GM18861 (cell line): ENCODE results near the gene PPP1R14D.

Experiments
- ATAC-seq: cut with Tn5 transposase; IDR thresholded peaks from one replicate; pipeline ENCODE4 v1.9.1; 2021; ENCODE audit not compliant: unreplicated experiment

PPP1R14D gene

GRCh38 chr15:40853241-40853890 is 24.9 kb upstream of the PPP1R14D start:
- ATAC-seq, result no peak

- ATAC-seq, result no peak
Observed at GRCh38 chr15:40852529-40852928, 24.0 kb upstream of the PPP1R14D start.

DNA sequence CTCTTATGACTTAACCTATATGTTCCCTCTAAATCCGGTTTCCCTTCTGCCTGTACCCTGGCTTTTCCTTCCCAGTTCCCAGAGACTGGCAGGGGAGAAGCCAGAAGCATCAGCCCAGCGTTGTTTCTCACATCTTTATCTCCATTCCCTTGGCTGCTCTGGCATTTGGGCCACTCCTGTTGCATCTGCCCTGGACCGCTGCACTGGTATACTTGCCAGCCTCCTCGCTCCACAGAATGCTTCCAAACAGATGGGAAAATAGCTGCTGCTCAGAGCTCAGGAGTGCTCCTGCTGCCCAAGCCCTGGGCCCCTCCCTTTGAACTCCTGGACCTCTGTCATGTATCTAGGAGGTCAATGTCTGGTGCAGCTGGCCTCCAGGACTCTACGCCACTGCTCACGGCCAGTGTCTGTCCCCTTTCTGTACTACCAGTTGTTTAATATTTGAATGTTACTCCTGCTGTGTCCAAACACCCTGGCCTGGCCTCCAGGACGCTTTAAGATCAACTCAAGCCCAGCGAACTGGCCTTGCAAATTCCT is 22.1 kb upstream of the PPP1R14D start:
- no peak for ATAC-seq

DNA sequence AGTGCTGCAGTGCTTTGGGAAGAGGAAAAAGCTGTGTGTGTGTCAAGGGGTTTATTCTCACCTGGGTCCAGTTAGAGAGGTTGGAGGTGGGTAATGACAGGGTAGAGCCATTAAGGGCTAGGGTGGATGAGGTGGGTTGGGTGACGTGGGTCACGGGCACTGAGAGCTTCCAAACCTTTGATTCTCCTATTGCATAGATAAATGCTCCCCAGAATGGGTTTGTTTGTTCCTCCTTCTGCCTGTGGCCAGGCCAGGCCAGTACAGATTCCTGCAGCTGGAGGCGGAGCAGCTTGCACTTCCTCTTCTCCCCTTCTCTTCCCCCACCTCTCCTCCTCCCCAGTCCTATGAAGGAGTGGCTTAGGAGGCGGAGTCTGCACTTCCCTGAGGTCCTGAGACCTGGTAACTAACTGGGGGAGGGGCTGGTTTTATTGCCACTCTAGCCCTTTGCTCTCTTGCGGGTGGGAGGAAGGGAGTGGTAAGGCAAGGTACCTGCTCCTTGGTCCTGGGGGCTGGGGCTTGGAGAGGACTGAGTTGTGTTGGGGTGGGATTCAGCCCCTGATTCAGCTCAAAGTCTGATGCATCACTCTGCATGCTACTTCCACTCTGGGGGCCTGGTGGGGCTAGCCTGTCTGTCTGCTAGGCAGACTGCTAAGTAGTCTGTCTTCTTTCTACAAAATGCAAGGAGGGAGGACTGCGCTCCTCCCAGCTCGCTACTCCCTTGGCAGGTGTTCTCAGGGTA is 18.9 kb upstream of the PPP1R14D start:
- no peak for ATAC-seq

DNA sequence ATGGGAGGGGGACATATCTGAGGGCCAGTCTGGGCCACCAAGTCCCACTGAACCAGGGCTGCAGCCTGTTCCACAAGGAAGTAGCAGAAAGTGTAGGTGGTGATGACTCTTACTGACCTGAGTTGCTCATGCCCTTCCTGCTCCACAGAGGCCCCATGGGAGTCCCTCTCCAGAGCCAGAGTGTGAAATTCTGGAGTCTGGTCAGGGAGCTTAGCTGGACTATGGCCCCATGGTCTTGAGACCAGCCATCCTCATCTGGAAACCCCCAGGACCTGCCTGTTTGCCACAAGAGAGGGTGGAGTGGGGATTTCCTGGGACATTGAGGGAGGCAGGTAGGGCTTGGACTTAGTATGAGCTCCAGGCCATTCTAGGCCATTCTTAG is 18.3 kb upstream of the PPP1R14D start:
- no peak for ATAC-seq

GRCh38 chr15:40845511-40846284 is 17.2 kb upstream of the PPP1R14D start:
- ATAC-seq, result no peak

- ATAC-seq, result no peak
Observed at GRCh38 chr15:40845036-40845435, 16.5 kb upstream of the PPP1R14D start.

DNA sequence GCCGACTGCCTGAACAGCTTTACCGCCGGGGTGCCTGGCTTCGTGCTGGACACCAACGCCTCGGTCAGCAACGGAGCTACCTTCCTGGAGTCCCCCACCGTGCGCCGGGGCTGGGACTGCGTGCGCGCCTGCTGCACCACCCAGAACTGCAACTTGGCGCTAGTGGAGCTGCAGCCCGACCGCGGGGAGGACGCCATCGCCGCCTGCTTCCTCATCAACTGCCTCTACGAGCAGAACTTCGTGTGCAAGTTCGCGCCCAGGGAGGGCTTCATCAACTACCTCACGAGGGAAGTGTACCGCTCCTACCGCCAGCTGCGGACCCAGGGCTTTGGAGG is 16.2 kb upstream of the PPP1R14D start:
- no peak for ATAC-seq

- no peak for ATAC-seq
Observed at GRCh38 chr15:40843885-40844695, 15.6 kb upstream of the PPP1R14D start, which contains the start of gene SPINT1. TSS of gene SPINT1 (plus strand) at chr15:40844048. CDS start at chr15:40844555, 507 bp downstream.

DNA sequence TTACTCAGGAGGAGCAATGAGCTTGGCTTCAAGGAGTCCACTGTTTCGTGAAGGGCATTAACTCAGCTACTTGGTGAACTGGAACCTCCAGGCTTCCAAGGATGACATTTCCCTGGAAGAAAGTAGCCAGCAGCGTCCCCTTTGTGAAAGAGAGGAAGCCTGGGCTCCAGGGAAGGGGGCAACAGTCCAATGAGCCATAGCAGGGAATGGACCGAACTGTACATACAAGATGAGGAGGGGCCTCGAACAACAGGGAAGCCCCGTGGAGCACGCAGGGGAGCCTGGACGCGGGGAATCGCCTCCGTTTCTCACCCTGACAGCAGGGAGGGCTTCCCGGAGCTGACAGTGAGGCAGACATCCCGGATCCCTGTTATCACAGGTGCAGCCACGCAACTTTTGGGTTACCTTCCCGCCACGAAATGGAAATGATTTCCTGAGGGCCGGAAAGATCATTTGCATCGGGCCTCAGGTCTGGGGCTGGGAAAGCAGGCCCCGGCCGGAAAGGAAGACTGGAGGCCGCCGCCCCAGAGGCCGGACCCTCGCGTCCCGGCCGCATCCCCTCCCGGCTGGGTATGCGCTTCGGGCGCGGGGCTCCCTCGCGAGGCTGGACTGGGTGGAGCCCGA is 14.9 kb upstream of the PPP1R14D start:
- no peak for ATAC-seq

DNA sequence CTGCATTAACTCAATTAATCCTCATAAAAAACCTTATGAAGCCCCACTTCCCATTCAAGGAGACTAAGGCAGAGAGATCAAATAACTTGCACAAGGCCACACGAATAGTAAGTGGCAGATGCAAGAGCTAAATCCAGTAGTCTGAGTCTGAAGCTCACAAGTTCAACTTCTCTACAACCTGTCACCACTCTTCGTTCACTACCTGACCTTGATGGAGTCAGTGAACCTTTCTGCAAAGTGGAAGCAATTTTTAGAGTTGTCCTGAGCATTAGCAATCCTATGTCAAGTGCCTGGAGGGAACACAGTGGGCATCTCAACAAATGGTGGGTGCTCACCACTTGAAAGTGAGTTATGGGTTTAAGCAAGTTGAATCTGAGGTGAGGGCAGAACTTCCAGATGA is 13.2 kb upstream of the PPP1R14D start:
- ATAC-seq, result no peak

DNA sequence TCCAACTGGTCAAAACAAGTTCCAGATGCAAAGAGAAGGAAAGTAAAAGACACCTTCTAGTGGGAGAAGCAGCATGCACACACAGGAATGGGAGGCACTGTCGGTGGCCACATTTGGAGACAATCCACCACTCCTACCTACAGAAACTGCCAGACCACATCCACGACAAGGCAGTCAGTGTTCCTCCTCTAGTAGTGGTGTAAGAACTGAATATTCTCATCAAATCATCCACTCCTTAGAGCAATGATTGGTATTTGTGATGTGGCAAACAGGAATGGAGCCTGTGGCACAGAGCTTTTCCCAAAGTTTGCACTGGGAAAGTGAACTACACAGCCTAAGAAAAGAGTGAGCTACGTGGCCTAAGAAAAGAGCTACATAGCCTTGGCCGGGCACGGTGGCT is 10.2 kb upstream of the PPP1R14D start:
- ATAC-seq, result no peak

- no peak for ATAC-seq
Observed at GRCh38 chr15:40836020-40836419, 7.5 kb upstream of the PPP1R14D start.

- no peak for ATAC-seq
Observed at GRCh38 chr15:40832903-40833302, 4.4 kb upstream of the PPP1R14D start.

GRCh38 chr15:40831861-40832260 is 3.4 kb upstream of the PPP1R14D start:
- no peak for ATAC-seq

- ATAC-seq, result no peak
Observed at GRCh38 chr15:40830884-40831283, 2.4 kb upstream of the PPP1R14D start.

DNA sequence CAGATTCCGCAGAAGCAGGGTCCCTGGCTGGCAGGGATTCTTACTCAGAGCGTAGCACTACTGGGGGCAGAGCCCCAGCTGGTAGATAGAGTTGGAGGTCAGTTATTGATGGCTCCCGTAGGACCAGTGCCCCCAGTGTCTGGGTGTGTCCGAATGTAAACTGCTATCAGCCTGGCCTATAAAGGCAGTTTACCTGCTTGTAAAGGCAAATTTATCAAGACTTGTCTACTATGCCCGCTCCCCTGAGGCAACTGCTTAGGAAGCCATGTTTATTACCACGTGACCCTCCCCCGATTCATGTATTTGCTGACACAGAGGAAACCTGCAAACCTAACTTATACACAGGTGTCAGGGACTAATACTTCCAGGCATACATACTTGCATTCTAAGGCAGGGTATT is 607 bp upstream of the PPP1R14D start:
- no peak for ATAC-seq

- ATAC-seq, result no peak
Observed at GRCh38 chr15:40826423-40827075, 2.0 kb downstream of the PPP1R14D start.

DNA sequence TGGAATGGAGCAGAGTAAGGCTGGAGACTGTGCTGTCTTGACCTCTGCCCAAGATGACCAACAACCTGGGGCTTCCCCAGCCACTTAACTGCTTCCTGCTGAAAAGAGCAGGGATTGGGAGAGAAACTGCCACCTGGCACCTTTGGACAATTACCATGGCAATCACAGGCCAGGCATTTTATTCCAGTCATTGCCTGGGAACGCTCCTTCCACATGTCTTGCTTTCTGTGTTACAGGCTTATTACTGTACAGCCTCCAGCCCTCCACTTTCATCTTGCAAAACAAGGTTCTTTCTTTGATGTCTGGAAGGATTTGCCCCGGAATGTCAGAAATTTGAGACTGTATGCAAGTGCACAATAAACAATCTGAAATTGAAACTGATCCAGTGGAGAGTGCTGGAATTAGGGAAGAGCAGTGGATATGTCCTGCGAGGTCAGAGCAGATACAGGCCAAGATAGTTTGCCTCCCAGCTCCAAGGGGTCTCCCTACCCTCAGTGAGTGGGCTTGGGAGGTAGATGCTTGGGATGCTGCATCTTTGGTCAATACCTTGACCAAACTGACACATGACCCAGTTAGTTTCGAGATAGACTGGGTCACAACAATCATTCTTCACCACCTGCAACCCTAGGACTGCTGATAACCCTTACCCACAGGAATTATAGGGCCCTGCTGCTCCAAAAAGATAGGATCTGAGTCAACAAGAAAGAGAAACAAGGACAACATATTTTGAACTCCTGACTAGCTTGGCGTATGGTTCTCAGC is 2.7 kb downstream of the PPP1R14D start:
- no peak for ATAC-seq
